Activated T-cell treated with anti-CD3 and anti-CD28 coated beads, Interleukin-2, amount 50 U/mL, for 24 hours (primary cell): ENCODE data around the gene PUDP.
"Not testable (repeated sequence)": the region's sequence is repeated elsewhere in the genome, so short reads cannot be mapped to it uniquely, and the experiment has no call there.

ENCODE experiments used
- DNase-seq: peaks from one replicate; pipeline ENCODE4 v3.0.0-alpha.2; 2020
- H3K27ac Mint-ChIP-seq: 2 replicates; pipeline ENCODE4 v1.8.0; 2020; ENCODE audit warnings: mild to moderate bottlenecking, mixed read lengths
- H3K27me3 Mint-ChIP-seq: 2 replicates; pipeline ENCODE4 v1.8.0; 2020; ENCODE audit warnings: mixed read lengths
- H3K36me3 Mint-ChIP-seq: 2 replicates; pipeline ENCODE4 v1.8.0; 2020; ENCODE audit warnings: low read depth, mixed read lengths
- H3K4me1 Mint-ChIP-seq: 2 replicates; pipeline ENCODE4 v1.8.0; 2020; ENCODE audit warnings: low read depth, mixed read lengths
- H3K4me3 Mint-ChIP-seq: 2 replicates; pipeline ENCODE4 v1.8.0; 2020; ENCODE audit warnings: mild to moderate bottlenecking, moderate library complexity, mixed read lengths
- H3K9me3 Mint-ChIP-seq: 2 replicates; pipeline ENCODE4 v1.8.0; 2020; ENCODE audit warnings: mixed read lengths

Gene PUDP

DNA sequence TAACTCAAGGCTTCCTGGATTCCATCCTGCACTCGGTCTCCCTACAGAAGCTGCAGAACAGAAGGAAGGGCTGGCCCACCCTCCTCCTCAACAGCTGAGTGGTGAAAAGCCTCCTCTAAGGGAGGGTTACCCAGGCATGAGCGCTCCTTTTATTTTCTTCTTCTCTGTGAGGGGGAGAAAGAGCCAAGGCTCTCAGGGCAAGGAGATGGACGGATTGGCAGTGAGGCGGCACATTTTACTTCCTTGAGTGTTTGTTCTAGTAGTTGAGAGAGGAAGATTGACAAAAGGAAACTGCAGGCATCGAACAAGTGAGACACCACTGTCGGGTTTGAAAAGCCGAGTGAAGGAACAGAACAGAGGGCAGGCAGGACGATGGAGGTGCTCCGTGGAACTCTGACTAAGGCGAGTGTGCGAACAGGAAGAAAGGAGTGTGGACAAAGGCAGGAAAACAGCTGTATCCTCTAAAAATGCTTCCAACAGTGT, 38.9 kb downstream of the PUDP start:
- DNase-seq, result no peak
- H3K36me3 Mint-ChIP-seq, result peaks cover 54% of the 10 kb centered on the region
- no peaks in the 10 kb centered on the region for H3K27me3 Mint-ChIP-seq
- H3K4me3 Mint-ChIP-seq, result no peak overlapping the region
- H3K9me3 Mint-ChIP-seq, result no peaks in the 10 kb centered on the region
- peak overlapping the region; percentile 31 for H3K27ac Mint-ChIP-seq
- peaks cover 40% of the 10 kb centered on the region for H3K4me1 Mint-ChIP-seq

DNA sequence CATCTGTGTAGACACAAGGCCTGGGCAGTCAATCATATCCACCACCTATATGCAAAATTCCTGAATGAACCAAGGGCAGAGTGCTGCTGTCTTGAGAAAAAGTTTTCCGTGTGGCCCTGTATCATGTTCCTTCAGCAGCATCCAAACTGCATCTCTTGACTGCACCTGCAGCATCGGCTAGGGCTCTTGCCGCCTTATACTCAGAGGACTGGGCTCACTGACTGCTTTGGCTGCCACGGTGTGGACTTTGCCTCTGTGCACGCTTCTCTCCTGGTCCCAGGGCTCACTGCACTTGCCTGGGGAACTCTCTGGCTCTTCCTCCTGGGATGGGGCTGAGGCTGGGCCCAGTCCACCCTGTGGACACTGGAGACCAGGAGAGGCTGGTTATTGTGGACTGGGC, 39.9 kb downstream of the PUDP start:
- DNase-seq, result no peak
- Mint-ChIP-seq H3K9me3 (no peaks in the 10 kb centered on the region), H3K4me1 (peaks cover 34% of the 10 kb centered on the region), H3K36me3 (peaks cover 56% of the 10 kb centered on the region), H3K27me3 (no peaks in the 10 kb centered on the region), H3K27ac (no peak overlapping the region), H3K4me3 (no peak overlapping the region)

DNA sequence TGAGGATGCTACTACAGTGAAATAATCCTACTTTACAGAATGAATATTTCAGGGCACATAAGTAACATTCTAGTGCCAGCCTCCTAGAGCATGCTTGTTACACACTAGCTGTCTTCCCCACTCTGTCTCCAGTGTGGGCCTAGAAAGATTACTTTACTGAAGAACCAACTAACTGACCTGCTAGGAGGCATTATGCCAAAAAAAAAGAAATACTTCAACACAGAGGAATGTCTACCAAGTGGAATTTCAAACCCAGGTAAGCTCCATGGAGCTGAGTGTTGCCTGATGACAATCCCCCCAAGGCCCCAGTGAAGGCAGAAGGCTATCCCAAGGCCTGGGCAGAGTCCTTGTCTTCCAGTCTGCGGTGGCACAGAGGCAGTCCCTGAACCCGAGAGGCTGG, 41.3 kb downstream of the PUDP start:
- no peaks in the 10 kb centered on the region for H3K9me3 Mint-ChIP-seq
- H3K27me3 Mint-ChIP-seq, result no peaks in the 10 kb centered on the region
- H3K27ac Mint-ChIP-seq, result no peak overlapping the region
- H3K36me3 Mint-ChIP-seq, result peaks cover 65% of the 10 kb centered on the region
- peaks cover 30% of the 10 kb centered on the region for H3K4me1 Mint-ChIP-seq
- DNase-seq, result no peak
- H3K4me3 Mint-ChIP-seq, result no peak overlapping the region

DNA sequence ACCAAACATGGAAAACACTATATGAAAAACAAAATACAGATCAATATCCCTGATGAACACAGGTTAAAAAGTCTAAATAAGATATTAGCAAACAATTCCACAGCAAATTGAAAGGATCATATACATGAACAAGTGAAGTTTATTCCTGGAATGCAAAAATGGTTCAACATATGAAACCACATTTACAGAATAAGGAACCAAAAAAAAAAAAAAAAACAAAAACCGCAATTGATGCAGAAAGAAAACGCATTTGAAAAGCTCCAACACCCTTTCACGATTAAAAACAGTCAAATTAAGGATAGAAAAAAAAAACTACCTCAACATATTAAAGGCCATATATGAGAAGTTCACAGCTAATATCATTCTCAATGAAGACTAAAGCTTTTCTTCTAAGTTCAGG, 45.8 kb downstream of the PUDP start:
- Mint-ChIP-seq H3K27ac (no peak overlapping the region), H3K36me3 (peaks cover 79% of the 10 kb centered on the region), H3K27me3 (no peaks in the 10 kb centered on the region), H3K4me1 (peaks cover 5% of the 10 kb centered on the region), H3K9me3 (no peaks in the 10 kb centered on the region), H3K4me3 (no peak overlapping the region)
- no peak for DNase-seq

DNA sequence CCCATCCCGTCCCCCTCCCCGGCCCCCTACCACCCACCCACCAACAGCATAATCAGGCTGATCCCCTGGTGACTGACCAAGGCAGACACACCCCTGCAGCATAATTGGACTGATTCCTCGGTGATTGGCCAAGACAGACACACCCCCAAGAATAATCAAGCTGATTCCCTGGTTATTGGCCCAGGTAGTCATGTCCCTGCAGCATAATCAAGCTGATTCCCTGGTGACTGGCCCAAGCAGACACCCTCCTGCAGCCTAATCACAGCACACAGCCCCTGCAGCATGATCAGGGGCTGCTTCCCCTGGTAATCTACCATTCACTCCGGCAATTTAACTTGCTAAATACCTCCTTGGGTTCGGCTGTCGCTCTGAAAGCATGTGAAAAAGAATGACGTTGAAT, 47.9 kb downstream of the PUDP start:
- Mint-ChIP-seq H3K9me3 (no peaks in the 10 kb centered on the region), H3K27me3 (no peaks in the 10 kb centered on the region), H3K4me1 (peaks cover 5% of the 10 kb centered on the region), H3K4me3 (no peak overlapping the region), H3K27ac (no peak overlapping the region), H3K36me3 (peaks cover 84% of the 10 kb centered on the region)
- no peak for DNase-seq

DNA sequence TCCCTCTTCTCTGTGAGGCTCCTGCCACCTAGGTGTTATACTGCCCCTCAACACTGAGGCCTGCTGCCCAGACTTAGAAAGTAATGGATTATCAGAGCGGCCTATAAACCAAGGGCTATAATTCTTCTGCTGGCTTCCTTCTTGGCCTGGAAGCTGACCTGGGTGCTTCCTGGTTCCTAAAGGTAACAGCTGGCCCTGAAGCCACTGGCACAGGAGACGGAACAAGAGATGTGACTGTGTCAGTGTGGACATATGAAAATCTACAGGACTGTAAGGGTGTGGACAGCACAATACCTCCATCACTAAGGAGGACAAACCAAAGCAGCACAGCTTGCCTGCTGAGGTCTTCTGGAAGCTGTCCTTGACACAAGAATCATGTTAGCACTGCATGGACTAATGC, 52.3 kb downstream of the PUDP start:
- peaks cover 20% of the 10 kb centered on the region for H3K4me1 Mint-ChIP-seq
- not testable (repeated sequence) for H3K27ac Mint-ChIP-seq, DNase-seq, H3K27me3 Mint-ChIP-seq, H3K9me3 Mint-ChIP-seq, H3K4me3 Mint-ChIP-seq
- peaks cover 57% of the 10 kb centered on the region for H3K36me3 Mint-ChIP-seq

DNA sequence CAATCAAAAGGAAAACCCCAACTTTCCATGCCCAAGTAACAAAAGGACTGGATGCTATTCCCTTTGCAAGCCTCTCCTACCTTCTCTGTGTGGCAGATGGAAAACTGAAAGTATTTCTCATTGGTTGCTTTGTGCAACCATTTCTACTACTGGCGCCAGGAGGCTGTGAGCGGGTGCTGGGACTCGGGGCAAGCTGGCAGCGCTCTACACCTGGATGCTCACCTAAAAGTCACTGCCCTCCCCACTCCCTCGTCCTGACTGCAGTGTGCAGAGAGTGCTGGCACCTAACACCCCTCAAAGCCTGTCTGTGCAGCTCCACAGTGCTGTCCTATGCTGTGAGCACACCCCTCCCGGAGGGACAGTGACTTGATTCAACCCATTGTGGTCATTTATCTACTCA, 54.6 kb downstream of the PUDP start:
- peaks cover 45% of the 10 kb centered on the region for H3K36me3 Mint-ChIP-seq
- H3K27me3 Mint-ChIP-seq, result no peaks in the 10 kb centered on the region

DNA sequence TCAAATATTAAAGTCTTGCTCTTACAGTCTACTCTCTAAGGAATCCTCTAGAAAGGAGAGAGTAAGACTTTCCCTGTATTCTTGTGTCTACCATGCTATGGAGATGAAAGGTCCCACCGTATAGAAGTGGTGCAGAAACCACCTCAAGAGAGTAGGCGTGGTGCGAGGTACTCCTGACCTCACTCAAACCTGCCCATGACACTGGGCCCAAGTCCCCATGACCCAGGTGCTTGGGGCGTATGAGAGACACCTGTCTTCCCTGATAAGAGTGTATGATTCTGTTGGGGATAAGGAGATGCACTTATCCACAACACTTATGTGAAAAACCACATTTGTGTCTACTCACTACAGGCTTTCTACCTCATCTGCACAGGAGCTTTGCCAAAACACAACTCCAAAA, 55.4 kb downstream of the PUDP start:
- Mint-ChIP-seq H3K36me3 (peaks cover 38% of the 10 kb centered on the region), H3K9me3 (no peaks in the 10 kb centered on the region), H3K27ac (no peak overlapping the region), H3K4me3 (no peak overlapping the region), H3K4me1 (peaks cover 39% of the 10 kb centered on the region), H3K27me3 (no peaks in the 10 kb centered on the region)
- DNase-seq, result no peak

More for the DNA sequence above, 54.6 kb downstream of the PUDP start:
- peak overlapping the region; percentile 26 for H3K27ac Mint-ChIP-seq
- no peaks in the 10 kb centered on the region for H3K9me3 Mint-ChIP-seq
- no peak for DNase-seq
- H3K4me1 Mint-ChIP-seq, result peaks cover 37% of the 10 kb centered on the region
- H3K4me3 Mint-ChIP-seq, result no peak overlapping the region

DNA sequence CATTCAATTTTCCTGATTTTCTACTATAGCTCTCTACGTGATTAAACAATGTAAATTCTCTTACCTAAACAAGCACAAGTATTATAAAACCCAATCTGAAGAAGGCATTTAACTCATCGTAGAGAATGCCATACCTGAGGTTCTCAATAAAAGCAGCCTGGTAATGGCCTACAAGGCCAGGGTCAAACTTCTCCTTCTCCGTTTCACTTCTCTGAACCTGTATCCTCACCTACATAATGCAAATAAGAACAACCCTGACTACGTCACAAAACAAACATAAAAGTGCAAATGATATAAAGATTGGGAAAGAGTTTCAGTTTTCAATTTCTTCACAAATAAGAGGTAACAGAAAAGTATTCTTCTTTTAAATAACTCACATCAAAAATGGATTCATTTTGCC, 56.0 kb downstream of the PUDP start:
- DNase-seq, result no peak
- peaks cover 44% of the 10 kb centered on the region for H3K4me1 Mint-ChIP-seq
- no peak overlapping the region for H3K4me3 Mint-ChIP-seq
- peaks cover 2% of the 10 kb centered on the region for H3K27me3 Mint-ChIP-seq
- peaks cover 32% of the 10 kb centered on the region for H3K36me3 Mint-ChIP-seq
- H3K9me3 Mint-ChIP-seq, result no peaks in the 10 kb centered on the region
- no peak overlapping the region for H3K27ac Mint-ChIP-seq

DNA sequence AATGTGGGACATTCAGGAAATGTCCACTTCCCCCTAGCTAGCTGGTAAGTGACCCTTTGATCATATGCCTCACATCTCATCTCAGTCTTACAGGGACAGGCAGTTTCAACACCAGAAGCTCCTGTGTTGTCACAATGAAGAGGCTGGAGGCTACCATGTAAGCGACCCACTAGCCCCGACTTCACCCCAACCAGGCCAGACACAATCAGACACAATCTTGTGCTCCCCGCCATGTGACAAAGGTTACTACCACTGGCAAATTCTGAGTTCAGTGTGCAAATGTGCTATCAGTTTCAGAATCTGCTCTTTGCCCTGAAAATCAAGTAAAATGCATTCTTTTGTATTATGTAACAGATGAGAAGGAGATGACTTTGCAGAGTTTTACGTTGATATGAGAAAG, 57.3 kb downstream of the PUDP start:
- H3K27ac Mint-ChIP-seq, result no peak overlapping the region
- no peak overlapping the region for H3K4me3 Mint-ChIP-seq

DNA sequence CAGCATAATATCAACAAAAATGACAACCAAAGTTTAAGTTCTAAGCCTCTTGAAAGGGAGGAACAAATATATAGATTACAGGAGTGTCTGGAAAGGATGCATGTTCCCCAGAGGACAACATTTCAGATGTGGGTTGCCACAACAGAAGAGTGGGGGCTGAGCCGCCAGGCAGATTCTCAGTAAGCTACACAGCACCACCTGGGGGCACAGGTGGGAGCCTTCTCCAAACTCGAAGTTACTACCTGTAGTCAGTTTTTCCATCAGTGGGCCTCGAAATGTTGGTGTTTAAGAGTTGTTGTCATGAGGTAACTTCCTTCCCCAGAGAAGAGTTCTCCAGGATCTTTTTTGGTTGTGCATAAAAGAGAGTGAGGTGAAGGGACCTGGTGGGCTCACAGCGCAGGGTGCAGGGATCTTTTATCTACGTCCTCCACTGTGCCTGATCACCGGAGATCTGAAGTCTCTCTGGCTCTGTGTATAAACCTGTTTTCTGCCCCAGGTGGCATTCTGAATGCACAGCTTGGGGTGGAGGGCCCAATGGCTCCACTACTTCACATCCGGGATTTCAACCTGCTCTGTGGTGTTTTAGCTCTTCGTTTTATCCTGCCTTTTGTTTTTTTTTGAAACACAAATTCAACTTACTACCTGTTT, 58.9 kb downstream of the PUDP start:
- H3K9me3 Mint-ChIP-seq, result no peaks in the 10 kb centered on the region
- H3K27ac Mint-ChIP-seq, result peak overlapping the region; percentile 19
- H3K36me3 Mint-ChIP-seq, result peaks cover 18% of the 10 kb centered on the region
- peaks cover 21% of the 10 kb centered on the region for H3K27me3 Mint-ChIP-seq
- DNase-seq, result peak; percentile 65
- peaks cover 71% of the 10 kb centered on the region for H3K4me1 Mint-ChIP-seq
- H3K4me3 Mint-ChIP-seq, result no peak overlapping the region

More for the DNA sequence above, 57.3 kb downstream of the PUDP start:
- no peaks in the 10 kb centered on the region for H3K9me3 Mint-ChIP-seq
- peaks cover 12% of the 10 kb centered on the region for H3K27me3 Mint-ChIP-seq
- H3K4me1 Mint-ChIP-seq, result peaks cover 56% of the 10 kb centered on the region
- DNase-seq, result no peak
- H3K36me3 Mint-ChIP-seq, result peaks cover 21% of the 10 kb centered on the region

DNA sequence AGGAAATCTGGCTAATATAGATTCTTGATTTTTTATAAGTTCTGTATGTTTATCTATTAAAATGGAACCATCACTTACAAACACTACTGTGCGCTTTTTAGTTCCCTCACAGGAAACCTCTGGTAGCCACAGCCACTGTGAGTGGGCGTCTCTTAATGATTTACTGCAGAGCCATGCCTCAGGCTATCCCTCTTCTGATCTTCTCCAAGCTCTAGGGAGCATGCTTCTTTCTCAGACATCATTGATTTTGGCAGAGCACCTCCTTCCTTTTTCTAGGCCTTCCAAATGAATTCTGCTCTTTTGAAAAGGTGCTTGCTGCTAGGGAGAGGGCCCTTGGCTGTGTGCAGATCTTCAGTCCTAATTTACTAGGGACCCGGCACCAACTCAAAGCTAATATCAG, 61.6 kb downstream of the PUDP start:
- H3K27ac Mint-ChIP-seq, result no peak overlapping the region
- H3K4me1 Mint-ChIP-seq, result peaks cover 79% of the 10 kb centered on the region
- peaks cover 21% of the 10 kb centered on the region for H3K27me3 Mint-ChIP-seq
- DNase-seq, result no peak
- no peaks in the 10 kb centered on the region for H3K9me3 Mint-ChIP-seq
- peaks cover 22% of the 10 kb centered on the region for H3K36me3 Mint-ChIP-seq
- no peak overlapping the region for H3K4me3 Mint-ChIP-seq

DNA sequence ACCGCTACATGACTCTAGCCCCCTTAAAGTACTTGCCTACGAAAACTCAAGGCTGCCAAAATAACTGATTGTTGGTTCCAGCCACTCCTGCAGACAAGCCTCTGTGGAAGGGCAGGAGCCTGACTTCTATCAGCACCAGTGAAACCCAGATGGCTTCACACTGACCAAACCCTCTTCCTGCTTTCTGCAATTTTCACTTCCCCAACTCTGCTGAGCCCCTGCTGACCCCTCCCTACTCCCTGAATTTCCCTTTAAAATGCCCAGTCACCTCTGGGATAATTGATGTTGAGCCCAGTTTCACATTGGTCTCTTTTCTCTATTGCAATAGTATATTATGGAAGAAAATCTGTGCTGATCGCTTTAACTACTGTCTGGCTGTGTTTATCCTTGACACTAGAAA, 62.1 kb downstream of the PUDP start:
- no peak overlapping the region for H3K4me3 Mint-ChIP-seq
- no peaks in the 10 kb centered on the region for H3K9me3 Mint-ChIP-seq
- no peak overlapping the region for H3K27ac Mint-ChIP-seq
- peaks cover 79% of the 10 kb centered on the region for H3K4me1 Mint-ChIP-seq
- peaks cover 25% of the 10 kb centered on the region for H3K36me3 Mint-ChIP-seq
- DNase-seq, result no peak
- peaks cover 21% of the 10 kb centered on the region for H3K27me3 Mint-ChIP-seq

DNA sequence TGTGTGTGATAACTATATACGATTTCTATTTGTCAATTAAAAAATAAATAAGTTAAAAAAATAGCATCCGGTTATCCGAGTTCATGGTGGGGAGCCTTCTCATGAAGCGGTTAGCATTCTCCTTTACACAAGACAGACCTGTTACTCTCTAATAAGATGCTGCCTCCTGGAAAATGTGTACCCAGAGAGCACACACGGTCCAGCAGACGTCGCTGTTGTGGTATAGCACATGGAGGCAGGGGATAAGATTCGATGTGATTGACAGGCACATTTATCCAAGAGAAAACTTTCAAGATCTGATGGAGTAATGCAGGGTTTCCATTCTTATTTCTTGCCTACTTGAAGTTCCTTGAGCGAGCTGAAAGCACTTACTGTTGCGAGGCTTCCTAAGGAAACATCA, 63.1 kb downstream of the PUDP start:
- Mint-ChIP-seq H3K27me3 (peaks cover 21% of the 10 kb centered on the region), H3K4me1 (peaks cover 77% of the 10 kb centered on the region), H3K27ac (no peak overlapping the region), H3K9me3 (no peaks in the 10 kb centered on the region), H3K4me3 (no peak overlapping the region), H3K36me3 (peaks cover 25% of the 10 kb centered on the region)
- no peak for DNase-seq

DNA sequence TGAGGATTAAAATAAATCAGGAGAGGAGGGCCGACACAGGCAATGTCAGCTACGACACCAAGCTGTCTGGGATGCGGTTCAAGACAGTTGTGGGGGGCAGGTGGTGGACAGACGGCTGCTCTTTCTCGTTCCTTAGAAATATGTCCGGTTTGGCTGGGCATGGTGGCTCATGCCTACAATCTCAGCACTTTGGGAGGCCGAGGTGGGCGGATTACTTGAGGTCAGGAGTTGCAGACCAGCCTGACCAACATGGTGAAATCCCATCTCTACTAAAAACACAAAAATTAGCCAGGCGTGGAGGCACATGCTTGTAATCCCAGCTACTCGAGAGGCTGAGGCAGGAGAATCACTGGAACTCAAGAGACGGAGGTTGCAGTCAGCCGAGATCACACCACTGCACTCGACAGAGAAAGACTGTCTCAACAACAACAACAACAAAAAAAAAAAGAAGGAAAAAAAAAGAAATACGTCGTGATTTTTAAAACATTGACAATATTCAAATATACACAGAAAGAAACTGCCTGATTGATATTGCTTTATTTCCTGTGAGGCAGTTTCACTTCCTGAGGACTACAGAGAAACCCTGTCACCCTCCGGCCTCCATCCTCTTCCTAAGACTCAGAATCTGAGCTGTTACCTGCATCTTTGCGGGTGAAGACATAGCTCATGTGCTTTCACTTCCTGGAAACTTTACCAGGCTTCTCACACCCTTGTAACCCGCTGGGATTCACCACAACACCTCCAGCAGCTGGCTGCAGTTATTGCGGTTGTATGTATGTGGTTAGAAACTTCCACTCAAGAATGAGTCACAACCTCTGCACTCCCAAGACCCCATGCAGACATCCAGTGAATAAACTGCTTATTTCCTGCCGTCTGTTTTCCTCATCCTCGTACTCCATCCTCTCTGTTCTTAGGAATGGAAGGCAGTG, 64.2 kb downstream of the PUDP start:
- Mint-ChIP-seq H3K4me3 (peak overlapping the region; percentile 47), H3K36me3 (peaks cover 25% of the 10 kb centered on the region), H3K27ac (peak overlapping the region; percentile 94), H3K27me3 (peaks cover 21% of the 10 kb centered on the region), H3K4me1 (peaks cover 69% of the 10 kb centered on the region), H3K9me3 (no peaks in the 10 kb centered on the region)
- peak; percentile 67 for DNase-seq
